T-cell (primary cell): ENCODE measurements around the gene TLL1. TPM values are rescaled to one million over a fixed set of nuclear protein-coding genes. Genes with fewer than 3 reads are reported as not detected.

Experiments
- ATAC-seq, 4 experiments: fragments of 200-7000 bp in 3 of 4; fragments of 150-1000 bp in 1 of 4; cut with Tn5 transposase; replicated peaks in 1 of 4; 1 replicate in 3 of 4; 2 replicates in 1 of 4; pipeline ENCODE4 v1.10.0; 2021; ENCODE audit warnings: moderate library complexity in 3 of 4, mild to moderate bottlenecking in 2 of 4, moderate number of reproducible peaks in 1 of 4
- CTCF ChIA-PET, 2 donors: fragments of 300-600 bp; sonication (Branson Sonifier 250); formaldehyde crosslinking; loops; one replicate each; lab custom pipeline; 2022; ENCODE audit warnings: antibody characterized with exemption in 2 of 2; lab: Charles Lee
- POLR2A ChIA-PET, 2 donors: fragments of 300-600 bp; sonication (Branson Sonifier 250); formaldehyde crosslinking; loops; one replicate each; lab custom pipeline; 2022; ENCODE audit warnings: antibody characterized with exemption in 2 of 2; lab: Charles Lee
- DNase-seq, 35 experiments: peaks; one replicate each; pipeline versions ENCODE4 v3.0.0 to v3.0.0-alpha.2; 2013 to 2023
- H3K27ac ChIP-seq: one replicate; pipeline ENCODE4 v1.5.1; 2013; ENCODE audit warnings: low read length
- H3K27me3 ChIP-seq, 2 experiments: replicated peaks in 1 of 2; 1 replicate in 1 of 2; 2 replicates in 1 of 2; pipeline versions ENCODE4 v1.6.1 to v1.7.0; 2013; ENCODE audit warnings: low read length in 1 of 2, mixed read lengths in 1 of 2; ENCODE audit not compliant: control insufficient read depth in 2 of 2, insufficient read depth in 2 of 2; ENCODE audit errors: extremely low read depth in 1 of 2
- H3K36me3 ChIP-seq, 2 donors: 1 replicate in 1 of 2; 2 replicates in 1 of 2; pipeline versions ENCODE4 v1.6.1 to v1.7.0; 2013; ENCODE audit warnings: low read length in 1 of 2; ENCODE audit not compliant: control insufficient read depth in 2 of 2, insufficient read depth in 1 of 2; ENCODE audit errors: extremely low read depth in 1 of 2
- H3K4me1 ChIP-seq, 2 experiments: 1 replicate in 1 of 2; 2 replicates in 1 of 2; pipeline versions ENCODE4 v1.6.1 to v1.7.0; 2013; ENCODE audit warnings: low read length in 2 of 2, mixed read lengths in 1 of 2; ENCODE audit not compliant: insufficient read depth in 2 of 2, control insufficient read depth in 1 of 2; ENCODE audit errors: extremely low read depth in 1 of 2
- H3K4me3 ChIP-seq, 2 donors: 1 replicate in 1 of 2; 2 replicates in 1 of 2; pipeline versions ENCODE4 v1.5.1 to v1.7.0; 2013; ENCODE audit warnings: mild to moderate bottlenecking in 2 of 2, low read length in 1 of 2, moderate library complexity in 1 of 2; ENCODE audit not compliant: control insufficient read depth in 1 of 2; ENCODE audit errors: extremely low read depth in 1 of 2
- H3K9me3 ChIP-seq: 2 replicates; pipeline ENCODE4 v1.7.0; 2013
- H3K27ac Mint-ChIP-seq, 2 donors: one replicate each; pipeline ENCODE4 v1.8.0; 2020 to 2021; ENCODE audit warnings: mild to moderate bottlenecking in 2 of 2, mixed read lengths in 2 of 2
- H3K27me3 Mint-ChIP-seq, 2 donors: one replicate each; pipeline ENCODE4 v1.8.0; 2021 to 2022; ENCODE audit warnings: mixed read lengths in 2 of 2
- H3K36me3 Mint-ChIP-seq: one replicate; pipeline ENCODE4 v1.8.0; 2021; ENCODE audit warnings: mixed read lengths
- H3K4me1 Mint-ChIP-seq, 3 donors: one replicate each; pipeline ENCODE4 v1.8.0; 2020 to 2022; ENCODE audit warnings: mixed read lengths in 3 of 3, mild to moderate bottlenecking in 1 of 3
- H3K4me3 Mint-ChIP-seq, 3 donors: one replicate each; pipeline ENCODE4 v1.8.0; 2020 to 2022; ENCODE audit warnings: mild to moderate bottlenecking in 3 of 3, mixed read lengths in 3 of 3, moderate library complexity in 3 of 3
- H3K9me3 Mint-ChIP-seq, 3 donors: one replicate each; pipeline ENCODE4 v1.8.0; 2020 to 2022; ENCODE audit warnings: mixed read lengths in 3 of 3
- WGBS: methylation state at CpG from one replicate; pipeline ENCODE4 v1.1.5; 2013; ENCODE audit warnings: missing lambda C conversion rate; ENCODE audit not compliant: insufficient coverage; 5-methylcytosine and 5-hydroxymethylcytosine counted together
- total RNA-seq, 35 experiments: library from RNA in 6 of 35; stranded (reverse) in 6 of 35; fragments of 120-200 nt in 1 of 35; gene quantifications; one replicate each; pipeline versions ENCODE4 v1.2.1 to v1.2.4 and lab custom pipeline; 2013 to 2026

The TLL1 gene
- total RNA-seq, 5 donors from 2014 or later (not counting 1 experiment from before 2014, with no cell fraction given), result not detected

DNA sequence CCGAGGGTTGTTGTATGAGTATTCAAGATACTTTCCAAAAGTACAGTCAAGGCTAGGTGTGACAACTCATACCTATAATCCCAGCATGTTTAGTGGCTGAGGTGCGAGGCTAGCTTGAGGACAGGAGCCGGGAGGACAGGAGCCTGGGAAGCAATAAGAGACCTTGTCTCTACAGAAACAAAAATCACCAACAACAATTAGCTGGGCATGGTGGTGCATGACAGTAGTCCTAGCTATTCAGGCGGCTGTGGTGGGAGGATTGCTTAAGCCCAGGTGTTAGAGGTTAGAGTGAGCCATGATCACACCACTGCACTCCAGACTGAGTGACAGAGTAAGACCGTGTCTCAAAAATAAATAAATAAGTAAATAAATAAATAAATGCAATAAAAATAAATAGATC, 91.6 kb downstream of the TLL1 start:
- CTCF ChIA-PET, result no interaction called here
- Mint-ChIP-seq H3K27me3 (no peaks in the 10 kb centered on the region), H3K27ac (no peak overlapping the region), H3K9me3 (peaks cover 11 to 36% (median 21%) of the 10 kb centered on the region in 3 donors), H3K4me1 (no peaks in the 10 kb centered on the region), H3K36me3 (no peaks in the 10 kb centered on the region), H3K4me3 (no peak overlapping the region)
- H3K9me3 ChIP-seq, result peaks cover 3% of the 10 kb centered on the region
- no peaks in the 10 kb centered on the region for H3K4me1 ChIP-seq
- ATAC-seq, result no peak
- no peaks in the 10 kb centered on the region for H3K36me3 ChIP-seq
- no peak overlapping the region for H3K27ac ChIP-seq
- POLR2A ChIA-PET, result no interaction called here
- H3K4me3 ChIP-seq, result no peak overlapping the region
- H3K27me3 ChIP-seq, result no peaks in the 10 kb centered on the region
- WGBS, result 80% methylated on average over 1 of the region's 5 CpGs
- no peak for DNase-seq

GRCh38 chr4:165965503-165965902, 92.5 kb downstream of the TLL1 start:
- Histone ChIP-seq H3K36me3 (no peaks in the 10 kb centered on the region), H3K27me3 (no peaks in the 10 kb centered on the region), H3K4me3 (no peak overlapping the region), H3K9me3 (peaks cover 3% of the 10 kb centered on the region), H3K4me1 (no peaks in the 10 kb centered on the region), H3K27ac (no peak overlapping the region)
- Mint-ChIP-seq H3K36me3 (no peaks in the 10 kb centered on the region), H3K4me3 (no peak overlapping the region), H3K4me1 (no peaks in the 10 kb centered on the region), H3K9me3 (peaks cover 11 to 34% (median 17%) of the 10 kb centered on the region in 3 donors), H3K27ac (no peak overlapping the region), H3K27me3 (no peaks in the 10 kb centered on the region)
- ChIA-PET CTCF (no interaction called here), POLR2A (no interaction called here)
- no CpG with 5 or more reads among the region's 2 CpGs for WGBS
- ATAC-seq, result no peak
- no peak for DNase-seq

- Mint-ChIP-seq H3K4me1 (no peaks in the 10 kb centered on the region), H3K4me3 (no peak overlapping the region), H3K36me3 (no peaks in the 10 kb centered on the region), H3K27ac (no peak overlapping the region), H3K9me3 (peaks cover 11 to 32% (median 22%) of the 10 kb centered on the region in 3 donors), H3K27me3 (no peaks in the 10 kb centered on the region)
- no peaks in the 10 kb centered on the region for H3K4me1 ChIP-seq
- ATAC-seq (no peak), DNase-seq (no peak)
- H3K27ac ChIP-seq, result no peak overlapping the region
- H3K36me3 ChIP-seq, result no peaks in the 10 kb centered on the region
- CTCF ChIA-PET, result no interaction called here
- WGBS, result 74% methylated on average over 3 of the region's 8 CpGs
- no peaks in the 10 kb centered on the region for H3K27me3 ChIP-seq
- peaks cover 3% of the 10 kb centered on the region for H3K9me3 ChIP-seq
- POLR2A ChIA-PET, result no interaction called here
- no peak overlapping the region for H3K4me3 ChIP-seq
Observed at GRCh38 chr4:165966833-165967232, 93.8 kb downstream of the TLL1 start.

GRCh38 chr4:165967486-165967885, 94.4 kb downstream of the TLL1 start:
- no peak overlapping the region for H3K27ac ChIP-seq
- H3K9me3 ChIP-seq, result peaks cover 3% of the 10 kb centered on the region
- CTCF ChIA-PET, result no interaction called here
- no peaks in the 10 kb centered on the region for H3K27me3 ChIP-seq
- WGBS, result 69% methylated on average over 2 of the region's 2 CpGs
- DNase-seq, result no peak
- H3K9me3 Mint-ChIP-seq, result peaks cover 11 to 29% (median 21%) of the 10 kb centered on the region in 3 donors
- no peaks in the 10 kb centered on the region for H3K4me1 ChIP-seq
- H3K27ac Mint-ChIP-seq, result no peak overlapping the region
- POLR2A ChIA-PET, result no interaction called here
- ATAC-seq, result no peak
- H3K36me3 ChIP-seq, result no peaks in the 10 kb centered on the region
- H3K36me3 Mint-ChIP-seq, result no peaks in the 10 kb centered on the region
- H3K27me3 Mint-ChIP-seq, result no peaks in the 10 kb centered on the region
- no peak overlapping the region for H3K4me3 ChIP-seq
- H3K4me1 Mint-ChIP-seq, result no peaks in the 10 kb centered on the region
- no peak overlapping the region for H3K4me3 Mint-ChIP-seq

DNA sequence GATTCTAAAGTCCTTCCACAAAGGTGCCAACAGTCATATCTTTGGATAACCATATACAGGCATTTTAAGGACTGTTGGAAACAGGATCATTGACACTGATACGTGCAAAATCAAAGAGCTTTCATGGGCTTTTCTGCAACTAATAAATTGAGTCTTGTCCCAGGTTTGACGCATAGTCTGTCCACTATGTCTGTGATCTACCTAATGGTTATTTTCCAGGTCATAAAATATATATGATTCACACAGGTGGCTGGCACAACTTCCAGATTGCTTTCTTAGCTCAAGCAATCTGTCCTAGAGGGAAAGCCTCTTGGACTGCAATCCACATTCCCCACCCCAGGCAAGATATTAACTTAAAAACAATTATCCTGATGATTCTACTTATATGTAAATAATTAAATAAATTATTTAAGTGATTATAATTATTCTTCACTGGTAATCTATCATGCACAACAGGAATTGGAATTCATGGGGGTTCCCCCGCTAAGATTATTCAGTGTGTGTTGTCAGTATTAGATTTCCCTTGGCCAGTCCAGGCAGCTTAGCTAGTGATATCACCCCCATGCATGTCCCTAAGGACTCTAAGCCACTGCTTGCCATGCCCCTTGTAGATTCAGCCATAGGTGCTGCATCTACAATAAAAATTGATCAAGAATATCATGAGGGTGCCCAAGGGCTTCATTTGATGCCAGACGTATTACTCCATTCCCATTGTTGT, 97.8 kb downstream of the TLL1 start:
- ChIA-PET POLR2A (no interaction called here), CTCF (no interaction called here)
- no peaks in the 10 kb centered on the region for H3K27me3 Mint-ChIP-seq
- no peak overlapping the region for H3K4me3 Mint-ChIP-seq
- no peaks in the 10 kb centered on the region for H3K36me3 Mint-ChIP-seq
- no peaks in the 10 kb centered on the region for H3K4me1 Mint-ChIP-seq
- Histone ChIP-seq H3K27ac (no peak overlapping the region), H3K36me3 (no peaks in the 10 kb centered on the region), H3K4me3 (no peak overlapping the region), H3K27me3 (no peaks in the 10 kb centered on the region), H3K4me1 (no peaks in the 10 kb centered on the region), H3K9me3 (no peaks in the 10 kb centered on the region)
- DNase-seq (no peak), ATAC-seq (no peak)
- WGBS, result 79% methylated on average over 2 of the region's 4 CpGs
- H3K9me3 Mint-ChIP-seq, result peaks cover 5 to 22% (median 18%) of the 10 kb centered on the region in 3 donors
- H3K27ac Mint-ChIP-seq, result no peak overlapping the region

DNA sequence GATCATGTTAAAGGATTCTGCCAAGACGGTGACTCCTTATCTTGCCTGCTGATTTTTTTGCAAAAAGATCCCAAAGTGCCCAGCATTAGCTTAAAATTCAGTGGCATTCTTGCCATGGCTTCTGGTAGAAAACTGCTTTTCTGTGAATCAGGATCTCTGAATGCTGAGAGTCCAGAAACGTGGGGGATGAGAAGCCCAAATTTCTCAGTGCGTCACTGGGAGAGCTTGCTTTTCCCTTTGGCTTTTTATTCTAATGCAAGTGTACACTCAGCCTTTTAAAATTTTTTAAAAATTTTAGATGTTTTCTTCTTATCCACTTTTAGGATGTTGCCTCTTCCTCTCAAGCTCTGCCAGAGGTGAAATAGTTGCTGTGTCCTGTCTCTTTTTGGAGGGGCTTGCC, 98.4 kb downstream of the TLL1 start:
- no peak overlapping the region for H3K4me3 ChIP-seq
- no peaks in the 10 kb centered on the region for H3K4me1 Mint-ChIP-seq
- no peak overlapping the region for H3K27ac Mint-ChIP-seq
- H3K27me3 Mint-ChIP-seq, result no peaks in the 10 kb centered on the region
- WGBS, result 100% methylated on average over 1 of the region's 3 CpGs
- ChIA-PET CTCF (no interaction called here), POLR2A (no interaction called here)
- no peaks in the 10 kb centered on the region for H3K4me1 ChIP-seq
- H3K27me3 ChIP-seq, result no peaks in the 10 kb centered on the region
- H3K4me3 Mint-ChIP-seq, result no peak overlapping the region
- H3K9me3 Mint-ChIP-seq, result peaks cover 5 to 19% (median 18%) of the 10 kb centered on the region in 3 donors
- no peak for DNase-seq
- H3K36me3 Mint-ChIP-seq, result no peaks in the 10 kb centered on the region
- no peaks in the 10 kb centered on the region for H3K36me3 ChIP-seq
- ATAC-seq, result no peak
- H3K9me3 ChIP-seq, result no peaks in the 10 kb centered on the region
- H3K27ac ChIP-seq, result no peak overlapping the region
